Brain microvascular endothelial cell (primary cell): Measurements from ENCODE around the gene SYT7.
A peak's percentile ranks its signal among the peaks of the same experiment; 100 is the strongest.

ENCODE experiments used
- DNase-seq: peaks from one replicate; pipeline ENCODE4 v3.0.0-alpha.2; 2020
- H3K27ac ChIP-seq: fragments of 250-450 bp; sonication (Bioruptor Pico); 2 replicates; pipeline ENCODE4 v1.5.1; 2020; ENCODE audit warnings: mild to moderate bottlenecking, moderate library complexity
- H3K27me3 ChIP-seq: fragments of 250-450 bp; sonication (Bioruptor Pico); replicated peaks from 2 replicates; pipeline ENCODE4 v1.5.1; 2020; ENCODE audit warnings: mild to moderate bottlenecking
- H3K36me3 ChIP-seq: fragments of 250-450 bp; sonication (Bioruptor Pico); replicated peaks from 2 replicates; pipeline ENCODE4 v1.5.1; 2020; ENCODE audit warnings: mild to moderate bottlenecking
- H3K4me3 ChIP-seq: 2 replicates; pipeline ENCODE4 v1.5.1; 2011; ENCODE audit warnings: low read depth, mild to moderate bottlenecking, control low read depth, low read length, moderate library complexity
- in situ Hi-C: cut with HindIII; loops from 2 replicates; pipeline ENCODE4 v1.10.0; 2017; ENCODE audit warnings: low sequenced_read_pairs, low pct_ligation_motif_present
- TF ChIP-seq, protein P1 (sequence below): IDR thresholded peaks from 2 replicates; pipeline ENCODE4 v1.5.1; 2011; ENCODE audit warnings: low read depth, mild to moderate bottlenecking, moderate library complexity, low read length, control low read depth, inconsistent platforms; ENCODE audit errors: missing control alignments

Gene SYT7

DNA sequence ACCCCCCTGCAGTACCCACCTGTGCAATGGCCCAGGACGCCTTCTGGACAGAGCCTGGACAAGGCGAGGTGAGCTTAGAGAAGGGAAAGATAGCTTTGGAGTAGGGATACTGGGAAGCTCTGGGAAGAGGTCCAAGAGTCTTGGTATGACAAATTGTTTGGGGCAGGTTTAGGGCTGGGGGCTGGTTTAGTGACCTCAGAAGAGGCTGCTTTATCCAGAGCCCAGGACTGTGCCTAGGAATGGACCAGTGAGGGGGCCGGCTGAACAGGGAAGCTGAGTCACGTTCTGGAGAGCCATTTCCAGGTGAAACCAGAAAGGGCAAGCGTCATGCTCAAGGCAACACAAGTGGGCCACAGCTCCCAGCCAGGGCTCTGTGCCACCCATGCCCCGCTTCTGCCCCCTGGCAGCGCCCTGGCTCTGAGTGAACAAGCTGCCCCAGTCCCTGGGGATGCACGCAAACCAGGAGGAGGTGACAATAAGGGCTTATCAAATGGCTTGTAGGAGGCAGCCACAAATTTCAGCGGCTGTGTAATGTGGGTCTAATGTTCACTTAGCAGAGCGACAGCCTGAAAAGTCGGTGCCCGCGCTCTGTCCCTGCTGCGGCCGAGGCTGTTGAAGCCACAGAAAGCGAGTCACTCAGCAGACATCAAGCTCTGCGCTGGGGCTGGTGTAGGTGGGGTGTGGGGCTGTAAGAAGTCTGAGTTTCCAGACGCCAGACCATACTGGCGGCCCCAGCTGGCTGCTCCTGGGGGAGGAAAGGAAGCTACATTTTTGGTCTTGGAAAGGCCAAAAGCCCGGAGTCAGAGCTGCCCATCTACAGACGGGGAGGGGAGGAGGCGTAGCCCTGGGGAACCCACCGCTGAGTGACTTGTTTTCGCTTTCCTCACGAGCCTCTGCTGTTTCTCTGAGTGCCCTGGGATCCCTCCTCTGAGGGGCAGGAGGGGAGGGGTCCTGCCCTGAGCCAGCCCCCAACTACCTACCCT, 18.3 kb upstream of the SYT7 start:
- in situ Hi-C loops, result no loop called here
- peak; percentile 29 for DNase-seq
- TF ChIP-seq, protein P1, sequence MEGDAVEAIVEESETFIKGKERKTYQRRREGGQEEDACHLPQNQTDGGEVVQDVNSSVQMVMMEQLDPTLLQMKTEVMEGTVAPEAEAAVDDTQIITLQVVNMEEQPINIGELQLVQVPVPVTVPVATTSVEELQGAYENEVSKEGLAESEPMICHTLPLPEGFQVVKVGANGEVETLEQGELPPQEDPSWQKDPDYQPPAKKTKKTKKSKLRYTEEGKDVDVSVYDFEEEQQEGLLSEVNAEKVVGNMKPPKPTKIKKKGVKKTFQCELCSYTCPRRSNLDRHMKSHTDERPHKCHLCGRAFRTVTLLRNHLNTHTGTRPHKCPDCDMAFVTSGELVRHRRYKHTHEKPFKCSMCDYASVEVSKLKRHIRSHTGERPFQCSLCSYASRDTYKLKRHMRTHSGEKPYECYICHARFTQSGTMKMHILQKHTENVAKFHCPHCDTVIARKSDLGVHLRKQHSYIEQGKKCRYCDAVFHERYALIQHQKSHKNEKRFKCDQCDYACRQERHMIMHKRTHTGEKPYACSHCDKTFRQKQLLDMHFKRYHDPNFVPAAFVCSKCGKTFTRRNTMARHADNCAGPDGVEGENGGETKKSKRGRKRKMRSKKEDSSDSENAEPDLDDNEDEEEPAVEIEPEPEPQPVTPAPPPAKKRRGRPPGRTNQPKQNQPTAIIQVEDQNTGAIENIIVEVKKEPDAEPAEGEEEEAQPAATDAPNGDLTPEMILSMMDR, result no peak
- Histone ChIP-seq H3K36me3 (no peaks in the 10 kb centered on the region), H3K27me3 (peaks cover 22% of the 10 kb centered on the region), H3K4me3 (no peak overlapping the region), H3K27ac (no peak overlapping the region)

DNA sequence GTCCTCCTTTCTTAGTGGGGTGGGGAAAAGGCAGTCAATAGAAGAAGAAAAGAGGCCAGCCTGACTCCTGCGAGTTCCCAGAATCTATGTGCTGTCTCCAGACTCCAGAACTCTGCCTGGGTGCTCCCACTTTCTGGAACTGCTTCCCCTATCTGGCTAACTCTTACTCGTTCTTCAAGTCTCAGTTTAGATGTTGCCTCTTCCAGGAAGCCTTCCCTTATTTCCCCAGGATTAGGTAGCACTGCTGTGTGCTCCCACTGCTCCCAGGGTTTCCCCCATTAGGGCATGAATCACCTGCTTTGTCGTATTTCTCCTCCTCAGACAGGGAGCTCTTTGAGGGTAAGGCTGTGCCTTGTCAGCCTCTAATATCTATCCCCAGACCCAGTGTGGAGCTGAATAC, 17.5 kb upstream of the SYT7 start:
- H3K27ac ChIP-seq, result no peak overlapping the region
- no peak overlapping the region for H3K4me3 ChIP-seq
- peaks cover 27% of the 10 kb centered on the region for H3K27me3 ChIP-seq
- no peaks in the 10 kb centered on the region for H3K36me3 ChIP-seq
- no peak for DNase-seq
- TF ChIP-seq, protein P1, result no peak
- in situ Hi-C loops, result no loop called here

DNA sequence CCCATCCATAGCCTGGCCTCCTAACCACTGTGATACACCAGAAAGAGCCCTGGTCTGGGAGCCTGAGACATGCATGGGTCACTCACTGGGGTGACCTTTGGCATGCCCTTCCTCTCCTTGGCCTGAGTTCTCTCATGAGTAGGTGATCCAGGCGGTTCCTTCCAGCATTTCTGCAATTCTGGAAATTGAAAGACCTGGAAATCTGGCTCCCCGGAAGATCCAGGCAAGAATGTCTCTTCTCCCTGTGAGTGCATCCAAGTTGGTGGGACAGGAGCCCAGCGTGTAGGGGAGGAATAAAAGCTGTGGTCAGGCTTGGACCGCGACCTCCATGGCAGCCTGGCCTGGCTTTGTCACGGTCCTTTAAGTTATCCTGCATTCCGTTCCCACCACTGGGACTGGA, 16.1 kb upstream of the SYT7 start:
- Histone ChIP-seq H3K4me3 (no peak overlapping the region), H3K27me3 (peaks cover 33% of the 10 kb centered on the region), H3K27ac (no peak overlapping the region), H3K36me3 (no peaks in the 10 kb centered on the region)
- no peak for DNase-seq
- in situ Hi-C loops, result no loop called here
- TF ChIP-seq, protein P1, result no peak

DNA sequence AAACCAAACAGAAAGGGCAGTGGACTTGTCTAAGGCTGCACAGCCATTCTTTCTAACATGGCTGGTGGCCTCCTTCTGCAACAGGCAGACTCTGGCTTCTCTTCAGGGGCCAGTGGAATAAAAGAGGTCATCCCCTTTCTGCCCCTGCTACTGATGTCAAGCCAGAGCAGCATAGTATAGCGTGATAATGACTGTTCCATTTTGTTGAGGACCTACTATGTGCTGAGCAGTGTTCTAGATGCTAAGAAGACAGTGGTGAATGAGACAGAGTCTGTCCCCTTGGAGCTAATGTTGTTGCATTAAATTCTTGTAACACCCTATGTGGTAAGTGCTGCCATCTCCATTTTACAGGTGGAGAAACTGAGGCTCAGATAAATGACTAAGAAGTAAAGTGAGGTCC, 15.7 kb upstream of the SYT7 start:
- Histone ChIP-seq H3K27ac (no peak overlapping the region), H3K36me3 (no peaks in the 10 kb centered on the region), H3K27me3 (peaks cover 36% of the 10 kb centered on the region), H3K4me3 (no peak overlapping the region)
- in situ Hi-C loops, result no loop called here
- TF ChIP-seq, protein P1, result no peak
- DNase-seq, result no peak

DNA sequence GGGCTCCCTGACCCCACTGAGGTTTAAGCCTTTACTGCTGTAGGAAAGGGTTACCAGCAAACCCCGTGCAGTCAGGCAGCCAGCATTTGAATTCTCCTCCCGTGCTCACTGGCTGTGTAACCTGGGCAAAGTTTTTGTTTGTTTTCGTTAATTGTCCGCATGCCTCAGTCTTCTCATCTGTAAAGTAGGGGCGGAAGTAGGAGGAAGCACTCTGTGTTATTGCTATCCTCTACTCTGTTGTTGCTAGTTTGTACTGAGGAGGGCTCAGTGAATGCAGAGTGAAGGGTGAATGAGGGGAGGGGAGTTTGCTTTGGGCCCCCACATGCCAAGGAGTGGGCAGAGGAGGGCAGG, 14.0 kb upstream of the SYT7 start:
- TF ChIP-seq, protein P1, result no peak
- no peak for DNase-seq
- H3K27ac ChIP-seq, result no peak overlapping the region
- no peaks in the 10 kb centered on the region for H3K36me3 ChIP-seq
- no peak overlapping the region for H3K4me3 ChIP-seq
- peaks cover 42% of the 10 kb centered on the region for H3K27me3 ChIP-seq
- in situ Hi-C loops, result no loop called here
